HepG2 (cell line): ENCODE results near the gene PKIG. TPM values are rescaled to one million over a fixed set of nuclear protein-coding genes. Genes with fewer than 3 reads are reported as not detected.
A peak's percentile ranks its signal among the peaks of the same experiment; 100 is the strongest.

Source experiments
- ELF4 ChIP-seq: sonication (generic); formaldehyde crosslinking; IDR thresholded peaks from 2 replicates; pipeline ENCODE4 v1.5.0; 2020; ENCODE audit warnings: missing genetic modification reagents, mild to moderate bottlenecking, moderate library complexity, borderline replicate concordance
- GFI1 ChIP-seq: sonication (generic); formaldehyde crosslinking; IDR thresholded peaks from 2 replicates; pipeline ENCODE4 v1.5.0; 2020; ENCODE audit warnings: missing genetic modification reagents, mild to moderate bottlenecking, borderline replicate concordance
- KDM5A ChIP-seq: fragments of 200-600 bp; sonication (generic); IDR thresholded peaks from 2 replicates; pipeline ENCODE4 v1.7.0; 2018; ENCODE audit warnings: antibody characterized with exemption, mild to moderate bottlenecking, low read length, borderline replicate concordance
- KMT2B ChIP-seq: IDR thresholded peaks from 2 replicates; pipeline ENCODE4 v1.6.1; 2016; ENCODE audit warnings: missing genetic modification reagents, missing compliant biosample characterization
- MTA1 ChIP-seq: sonication (generic); formaldehyde crosslinking; IDR thresholded peaks from 2 replicates; pipeline ENCODE4 v1.4.0; 2020; ENCODE audit warnings: missing genetic modification reagents, mild to moderate bottlenecking, borderline replicate concordance
- NCOA2 ChIP-seq: sonication (generic); formaldehyde crosslinking; IDR thresholded peaks from 2 replicates; pipeline ENCODE4 v1.8.0; 2022; ENCODE audit warnings: inconsistent platforms
- SAP130 ChIP-seq: IDR thresholded peaks from 2 replicates; pipeline ENCODE4 v1.6.1; 2016; ENCODE audit warnings: low read depth
- SP140L ChIP-seq: sonication (generic); formaldehyde crosslinking; IDR thresholded peaks from 2 replicates; pipeline ENCODE4 v1.4.0; 2020; ENCODE audit warnings: missing genetic modification reagents, borderline replicate concordance
- TARDBP ChIP-seq: sonication (generic); formaldehyde crosslinking; IDR thresholded peaks from 2 replicates; pipeline ENCODE4 v1.8.0; 2022; ENCODE audit warnings: mild to moderate bottlenecking, missing genetic modification reagents
- ZBTB34 ChIP-seq: sonication (generic); formaldehyde crosslinking; IDR thresholded peaks from 2 replicates; pipeline ENCODE4 v1.8.0; 2022; ENCODE audit warnings: mild to moderate bottlenecking, missing genetic modification reagents
- ZEB1 ChIP-seq: IDR thresholded peaks from 2 replicates; pipeline ENCODE4 v1.6.1; 2012; ENCODE audit warnings: mild to moderate bottlenecking, low read depth, inconsistent platforms; ENCODE audit not compliant: insufficient replicate concordance
- ZFP1 ChIP-seq: IDR thresholded peaks from 2 replicates; pipeline ENCODE4 v1.6.1; 2016
- ZMYM3 ChIP-seq: sonication (generic); formaldehyde crosslinking; IDR thresholded peaks from 2 replicates; pipeline ENCODE4 v1.5.1; 2020; ENCODE audit warnings: mild to moderate bottlenecking, missing genetic modification reagents
- ZNF7 ChIP-seq: IDR thresholded peaks from 2 replicates; pipeline ENCODE4 v1.6.1; 2016; ENCODE audit warnings: missing biosample characterization, missing genetic modification reagents
- ZNF782 ChIP-seq: sonication (generic); formaldehyde crosslinking; IDR thresholded peaks from 2 replicates; pipeline ENCODE4 v1.4.0; 2020; ENCODE audit warnings: missing genetic modification reagents, mild to moderate bottlenecking, borderline replicate concordance
- polyA plus RNA-seq, 8 experiments: library from polyadenylated mRNA; depleted of rRNA in 3 of 8; stranded (reverse) in 7 of 8; unstranded in 1 of 8; fragments of >200 nt; fragmentation: Illumina TruSeq in 4 of 8; extraction: Trizol in 4 of 8; gene quantifications; 2 replicates each; pipeline versions ENCODE4 v1.2.1 to v1.2.3, GENCODE V29; 2011 to 2016; ENCODE audit warnings: low read depth in 4 of 8, missing spikeins in 1 of 8, mixed read lengths in 1 of 8; ENCODE audit not compliant: insufficient read depth in 1 of 8
- total RNA-seq, 5 experiments: library from RNA; depleted of rRNA; stranded (reverse); fragments of >200 nt; fragmentation: Illumina TruSeq; extraction: Trizol; gene quantifications; 2 replicates each; pipeline ENCODE4 v1.2.3, GENCODE V29; 2016; ENCODE audit warnings: low read depth in 1 of 5
- TF ChIP-seq, protein P1 (sequence below): sonication (generic); formaldehyde crosslinking; IDR thresholded peaks from 2 replicates; pipeline ENCODE4 v1.8.1; 2023; ENCODE audit warnings: mild to moderate bottlenecking, missing genetic modification reagents, borderline replicate concordance
- TF ChIP-seq, protein P2 (sequence below): sonication (generic); formaldehyde crosslinking; IDR thresholded peaks from 2 replicates; pipeline ENCODE4 v1.4.0; 2020; ENCODE audit warnings: missing genetic modification reagents
- TF ChIP-seq, protein P3 (sequence below): IDR thresholded peaks from 2 replicates; pipeline ENCODE4 v1.6.1; 2016; ENCODE audit warnings: low read depth
- TF ChIP-seq, protein P4 (sequence below): sonication (generic); formaldehyde crosslinking; IDR thresholded peaks from 2 replicates; pipeline ENCODE4 v1.4.0; 2020; ENCODE audit warnings: missing genetic modification reagents
- TF ChIP-seq, protein P5 (sequence below): sonication (generic); formaldehyde crosslinking; IDR thresholded peaks from 2 replicates; pipeline ENCODE4 v1.8.0; 2022; ENCODE audit warnings: mild to moderate bottlenecking, missing genetic modification reagents, moderate library complexity

Gene PKIG
- total and polyA plus RNA-seq, 2 of the 13 experiments (the other 11 are each of a cell fraction or from before 2014, with no cell fraction given), result 30.8 to 44.5 TPM

DNA sequence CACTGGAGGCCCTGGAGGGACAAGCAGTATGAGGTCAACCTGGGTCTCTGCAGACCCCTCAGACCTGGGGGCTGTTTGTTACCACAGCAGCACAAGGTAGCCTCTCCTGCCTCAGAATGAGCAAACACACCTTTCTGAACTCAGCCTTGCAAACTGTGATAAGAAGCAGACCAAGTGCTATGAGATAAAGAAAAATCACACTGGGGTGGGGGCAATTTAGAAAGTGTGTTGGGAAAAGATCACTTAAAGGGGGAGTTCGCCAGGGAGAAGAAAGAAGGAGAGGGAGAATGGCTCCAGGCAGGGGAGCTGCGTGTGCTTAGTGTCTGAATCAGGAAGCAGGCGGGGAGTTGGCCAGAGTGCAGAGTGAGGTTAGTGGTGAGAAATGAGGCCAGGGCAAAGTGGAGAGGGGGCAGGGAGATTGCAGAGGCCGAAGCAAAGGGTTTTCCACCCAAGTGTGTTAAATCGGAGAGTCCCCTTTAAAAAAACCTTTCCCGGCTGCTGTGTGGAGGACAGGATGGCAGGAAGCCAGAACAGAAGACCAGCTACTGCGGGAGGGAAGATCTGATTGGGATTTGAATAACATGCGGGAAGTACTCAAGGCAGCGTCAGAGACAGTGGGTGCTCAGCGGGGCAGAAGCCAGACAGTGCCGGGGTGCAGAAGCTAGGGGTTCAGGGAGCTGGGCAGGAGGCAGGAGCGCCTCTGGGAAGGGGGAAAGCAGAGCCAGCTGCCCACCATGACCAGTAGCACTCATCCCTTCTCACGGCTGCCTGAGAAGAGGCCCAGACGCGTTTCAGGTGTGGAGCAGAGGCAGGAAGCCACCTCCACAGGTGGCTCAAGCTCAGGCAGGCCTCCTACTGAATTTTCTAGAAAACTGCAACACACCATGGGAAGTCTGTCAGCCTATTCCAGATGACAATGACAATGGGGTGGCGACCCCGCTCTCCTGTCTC, 60.1 kb downstream of the PKIG start (continued):
- no peak for TF ChIP-seq ZBTB34 (CRISPR knock-in tag)
- 0 out of 2 replicates have a peak, but pooled peaks have one; percentile 16 for TF ChIP-seq TARDBP (CRISPR knock-in tag)
- TF ChIP-seq, protein P1, sequence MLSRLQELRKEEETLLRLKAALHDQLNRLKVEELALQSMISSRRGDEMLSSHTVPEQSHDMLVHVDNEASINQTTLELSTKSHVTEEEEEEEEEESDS (CRISPR knock-in tag), result 0 out of 2 replicates have a peak, but pooled peaks have one; percentile 58
- 0 out of 2 replicates have a peak, but pooled peaks have one; percentile 67 for TF ChIP-seq ZNF782 (CRISPR knock-in tag)
- TF ChIP-seq SAP130 (CRISPR knock-in tag), result peak; percentile 39; the same call in 1 of the 2 replicates
- no peak for TF ChIP-seq ZNF7
- no peak for TF ChIP-seq KDM5A
- TF ChIP-seq GFI1, result 0 out of 2 replicates have a peak, but pooled peaks have one; percentile 34
- TF ChIP-seq ZMYM3 (CRISPR knock-in tag), result no peak
- TF ChIP-seq, protein P2, sequence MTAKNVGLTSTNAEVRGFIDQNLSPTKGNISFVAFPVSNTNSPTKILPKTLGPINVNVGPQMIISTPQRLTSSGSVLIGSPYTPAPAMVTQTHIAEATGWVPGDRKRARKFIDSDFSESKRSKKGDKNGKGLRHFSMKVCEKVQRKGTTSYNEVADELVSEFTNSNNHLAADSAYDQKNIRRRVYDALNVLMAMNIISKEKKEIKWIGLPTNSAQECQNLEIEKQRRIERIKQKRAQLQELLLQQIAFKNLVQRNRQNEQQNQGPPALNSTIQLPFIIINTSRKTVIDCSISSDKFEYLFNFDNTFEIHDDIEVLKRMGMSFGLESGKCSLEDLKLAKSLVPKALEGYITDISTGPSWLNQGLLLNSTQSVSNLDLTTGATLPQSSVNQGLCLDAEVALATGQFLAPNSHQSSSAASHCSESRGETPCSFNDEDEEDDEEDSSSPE (CRISPR knock-in tag), result 0 out of 2 replicates have a peak, but pooled peaks have one; percentile 30
- 0 out of 2 replicates have a peak, but pooled peaks have one; percentile 15 for TF ChIP-seq ELF4 (CRISPR knock-in tag)
- TF ChIP-seq ZEB1, result peak; percentile 74
- no peak for TF ChIP-seq NCOA2 (CRISPR knock-in tag)
- TF ChIP-seq, protein P3, sequence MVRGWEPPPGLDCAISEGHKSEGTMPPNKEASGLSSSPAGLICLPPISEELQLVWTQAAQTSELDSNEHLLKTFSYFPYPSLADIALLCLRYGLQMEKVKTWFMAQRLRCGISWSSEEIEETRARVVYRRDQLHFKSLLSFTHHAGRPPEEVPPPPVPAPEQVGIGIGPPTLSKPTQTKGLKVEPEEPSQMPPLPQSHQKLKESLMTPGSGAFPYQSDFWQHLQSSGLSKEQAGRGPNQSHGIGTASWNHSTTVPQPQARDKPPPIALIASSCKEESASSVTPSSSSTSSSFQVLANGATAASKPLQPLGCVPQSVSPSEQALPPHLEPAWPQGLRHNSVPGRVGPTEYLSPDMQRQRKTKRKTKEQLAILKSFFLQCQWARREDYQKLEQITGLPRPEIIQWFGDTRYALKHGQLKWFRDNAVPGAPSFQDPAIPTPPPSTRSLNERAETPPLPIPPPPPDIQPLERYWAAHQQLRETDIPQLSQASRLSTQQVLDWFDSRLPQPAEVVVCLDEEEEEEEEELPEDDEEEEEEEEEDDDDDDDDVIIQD (CRISPR knock-in tag), result no peak; the same call in 1 of the 2 replicates
- TF ChIP-seq MTA1 (CRISPR knock-in tag), result peak; percentile 76; the same call in 1 of the 2 replicates
- TF ChIP-seq, protein P4, sequence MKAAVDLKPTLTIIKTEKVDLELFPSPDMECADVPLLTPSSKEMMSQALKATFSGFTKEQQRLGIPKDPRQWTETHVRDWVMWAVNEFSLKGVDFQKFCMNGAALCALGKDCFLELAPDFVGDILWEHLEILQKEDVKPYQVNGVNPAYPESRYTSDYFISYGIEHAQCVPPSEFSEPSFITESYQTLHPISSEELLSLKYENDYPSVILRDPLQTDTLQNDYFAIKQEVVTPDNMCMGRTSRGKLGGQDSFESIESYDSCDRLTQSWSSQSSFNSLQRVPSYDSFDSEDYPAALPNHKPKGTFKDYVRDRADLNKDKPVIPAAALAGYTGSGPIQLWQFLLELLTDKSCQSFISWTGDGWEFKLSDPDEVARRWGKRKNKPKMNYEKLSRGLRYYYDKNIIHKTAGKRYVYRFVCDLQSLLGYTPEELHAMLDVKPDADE (CRISPR knock-in tag), result no peak
- TF ChIP-seq, protein P5, sequence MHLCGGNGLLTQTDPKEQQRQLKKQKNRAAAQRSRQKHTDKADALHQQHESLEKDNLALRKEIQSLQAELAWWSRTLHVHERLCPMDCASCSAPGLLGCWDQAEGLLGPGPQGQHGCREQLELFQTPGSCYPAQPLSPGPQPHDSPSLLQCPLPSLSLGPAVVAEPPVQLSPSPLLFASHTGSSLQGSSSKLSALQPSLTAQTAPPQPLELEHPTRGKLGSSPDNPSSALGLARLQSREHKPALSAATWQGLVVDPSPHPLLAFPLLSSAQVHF (CRISPR knock-in tag), result no peak
- TF ChIP-seq ZFP1 (CRISPR knock-in tag), result no peak
- no peak for TF ChIP-seq SP140L (CRISPR knock-in tag)
- TF ChIP-seq KMT2B (CRISPR knock-in tag), result 0 out of 2 replicates have a peak, but pooled peaks have one; percentile 24
